HG03064 (cell line): ENCODE measurements around the gene PRDX5.

ENCODE experiments used
- ATAC-seq: cut with Tn5 transposase; IDR thresholded peaks from one replicate; pipeline ENCODE4 v1.9.1; 2021; ENCODE audit warnings: low read depth; ENCODE audit not compliant: unreplicated experiment

Gene PRDX5

DNA sequence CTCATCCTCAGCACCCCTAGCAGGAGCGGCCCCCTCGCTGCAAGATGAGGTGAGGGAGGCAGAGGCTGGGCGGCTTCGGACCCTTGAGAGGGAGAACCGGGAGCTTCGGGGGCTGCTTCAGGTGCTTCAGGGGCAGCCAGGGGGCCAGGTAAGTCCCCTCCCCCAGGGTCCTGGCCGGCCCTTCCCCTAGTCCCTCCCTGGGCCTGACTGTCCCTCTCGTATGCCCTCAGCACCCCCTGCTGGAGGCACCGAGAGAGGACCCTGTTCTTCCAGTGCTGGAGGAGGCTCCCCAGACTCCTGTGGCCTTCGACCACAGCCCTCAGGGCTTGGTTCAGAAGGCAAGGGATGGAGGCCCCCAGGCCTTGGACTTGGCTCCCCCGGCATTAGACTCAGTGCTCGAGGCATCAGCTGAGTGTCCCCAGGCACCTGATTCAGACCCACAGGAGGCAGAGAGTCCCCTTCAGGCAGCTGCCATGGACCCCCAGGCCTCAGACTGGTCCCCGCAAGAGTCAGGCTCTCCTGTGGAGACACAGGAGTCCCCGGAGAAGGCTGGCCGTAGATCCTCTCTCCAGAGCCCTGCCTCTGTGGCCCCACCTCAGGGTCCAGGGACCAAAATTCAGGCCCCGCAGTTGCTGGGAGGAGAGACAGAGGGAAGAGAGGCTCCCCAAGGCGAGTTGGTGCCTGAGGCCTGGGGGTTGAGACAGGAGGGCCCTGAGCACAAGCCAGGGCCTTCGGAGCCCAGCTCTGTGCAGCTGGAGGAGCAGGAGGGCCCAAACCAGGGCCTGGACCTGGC, 26.0 kb downstream of the PRDX5 start:
- no peak for ATAC-seq

DNA sequence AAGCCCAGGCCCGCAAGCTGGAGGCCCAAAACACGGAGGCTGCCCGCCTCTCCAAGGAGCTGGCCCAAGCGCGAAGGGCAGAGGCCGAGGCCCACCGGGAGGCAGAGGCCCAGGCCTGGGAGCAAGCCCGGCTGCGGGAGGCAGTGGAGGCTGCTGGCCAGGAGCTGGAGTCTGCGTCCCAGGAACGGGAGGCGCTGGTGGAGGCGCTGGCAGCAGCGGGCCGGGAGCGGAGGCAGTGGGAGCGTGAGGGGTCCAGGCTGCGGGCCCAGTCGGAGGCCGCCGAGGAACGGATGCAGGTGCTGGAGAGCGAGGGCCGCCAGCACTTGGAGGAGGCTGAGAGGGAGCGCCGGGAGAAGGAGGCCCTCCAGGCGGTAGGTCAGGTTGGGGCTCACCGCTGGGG, 26.9 kb downstream of the PRDX5 start:
- no peak for ATAC-seq

DNA sequence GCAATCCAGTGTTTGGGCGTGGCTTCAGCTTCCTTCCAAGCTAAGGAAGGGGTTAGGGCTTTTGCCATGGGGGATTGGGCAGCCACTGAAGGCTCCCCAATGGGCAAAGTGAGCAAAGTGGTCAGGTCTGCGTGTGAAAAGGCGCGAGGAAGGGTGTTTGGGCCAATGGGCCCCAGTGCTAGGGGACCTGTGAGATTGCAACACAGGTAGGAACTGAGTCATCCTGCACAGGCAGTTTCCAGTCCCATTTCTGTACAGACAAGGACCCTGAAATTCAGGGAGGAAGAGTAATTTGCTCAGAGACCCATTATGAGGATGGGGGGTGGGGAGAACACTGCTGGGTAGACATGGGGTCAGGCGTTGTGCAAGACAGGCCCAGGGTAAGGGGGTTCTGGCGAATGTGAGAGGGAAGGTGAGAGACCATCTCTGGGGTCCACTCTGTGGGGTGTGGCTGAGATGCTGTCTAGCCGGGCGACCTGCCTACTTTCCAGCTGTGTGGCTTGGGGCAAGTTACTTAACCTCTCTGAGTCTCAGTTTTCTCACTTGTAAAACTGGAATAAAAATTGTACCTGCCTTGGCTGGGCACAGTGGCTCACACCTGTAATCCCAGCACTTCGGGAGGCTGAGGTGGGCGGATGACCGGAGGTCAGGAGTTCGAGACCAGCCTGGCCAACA, 29.4 kb downstream of the PRDX5 start:
- no peak for ATAC-seq

DNA sequence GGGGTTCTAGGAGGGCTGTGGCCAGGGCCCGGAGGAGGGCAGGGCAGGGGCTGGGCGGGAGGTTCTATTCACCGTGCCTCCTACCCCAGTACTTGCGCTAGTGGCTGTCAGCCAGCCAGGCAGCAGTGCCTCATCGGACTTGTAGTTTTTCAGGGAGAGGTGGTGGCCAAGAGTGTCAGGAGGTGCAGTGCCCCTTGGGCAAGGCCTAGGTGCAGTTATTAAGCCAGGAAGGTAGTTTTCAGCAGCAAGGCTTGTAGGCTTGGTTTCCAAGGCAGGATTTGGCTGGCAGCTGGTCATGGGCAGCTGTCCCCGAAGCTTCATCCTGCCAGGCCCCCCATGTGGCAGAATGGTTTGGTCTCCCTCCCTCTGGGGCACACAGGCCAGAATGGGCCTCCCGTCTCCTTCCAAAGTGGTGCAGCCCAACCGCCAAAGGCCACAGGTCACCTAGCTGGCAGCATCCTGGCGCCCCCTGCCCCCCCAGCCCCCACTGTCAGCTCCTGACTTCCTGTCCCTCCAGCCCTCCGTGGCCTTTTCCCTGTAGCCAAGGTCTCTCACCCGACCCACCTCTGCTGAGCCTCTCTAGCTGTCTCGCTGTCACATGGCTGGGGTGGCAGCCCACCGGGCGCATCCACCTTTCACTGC, 30.6 kb downstream of the PRDX5 start:
- ATAC-seq: no peak

DNA sequence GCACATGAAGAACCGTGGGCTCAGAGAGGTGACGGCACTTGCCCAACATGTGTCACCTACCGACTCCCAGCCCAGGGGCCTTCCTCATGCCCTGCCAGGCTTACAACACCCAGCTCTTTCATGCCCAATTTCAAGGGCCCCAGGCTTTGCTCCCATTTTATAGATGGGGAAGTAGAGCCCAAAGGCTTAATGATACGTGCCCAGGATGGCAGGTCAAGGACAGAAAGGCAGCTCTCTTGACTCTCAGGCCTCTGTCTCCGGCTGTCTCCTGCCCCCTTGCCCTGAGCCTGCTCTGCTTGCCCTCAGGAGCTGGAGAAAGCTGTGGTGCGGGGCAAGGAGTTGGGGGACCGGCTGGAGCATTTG, 31.1 kb downstream of the PRDX5 start:
- ATAC-seq: no peak

DNA sequence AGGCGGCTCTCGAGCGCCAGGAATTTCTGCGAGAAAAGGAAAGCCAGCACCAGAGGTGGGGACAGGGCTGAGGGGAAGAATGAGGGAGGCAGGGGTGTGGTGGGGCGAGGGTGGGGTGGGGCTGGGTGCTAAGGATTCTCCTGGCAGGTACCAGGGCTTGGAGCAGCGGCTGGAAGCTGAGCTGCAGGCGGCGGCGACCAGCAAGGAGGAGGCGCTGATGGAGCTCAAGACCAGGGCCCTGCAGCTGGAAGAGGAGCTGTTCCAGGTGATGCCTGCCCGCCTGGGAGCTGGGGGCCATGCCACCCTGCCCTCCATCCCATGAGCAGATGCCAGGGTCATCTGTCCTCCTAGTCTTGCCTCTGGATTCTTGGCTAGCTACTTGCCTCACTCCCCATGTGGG, 31.5 kb downstream of the PRDX5 start:
- no peak for ATAC-seq

DNA sequence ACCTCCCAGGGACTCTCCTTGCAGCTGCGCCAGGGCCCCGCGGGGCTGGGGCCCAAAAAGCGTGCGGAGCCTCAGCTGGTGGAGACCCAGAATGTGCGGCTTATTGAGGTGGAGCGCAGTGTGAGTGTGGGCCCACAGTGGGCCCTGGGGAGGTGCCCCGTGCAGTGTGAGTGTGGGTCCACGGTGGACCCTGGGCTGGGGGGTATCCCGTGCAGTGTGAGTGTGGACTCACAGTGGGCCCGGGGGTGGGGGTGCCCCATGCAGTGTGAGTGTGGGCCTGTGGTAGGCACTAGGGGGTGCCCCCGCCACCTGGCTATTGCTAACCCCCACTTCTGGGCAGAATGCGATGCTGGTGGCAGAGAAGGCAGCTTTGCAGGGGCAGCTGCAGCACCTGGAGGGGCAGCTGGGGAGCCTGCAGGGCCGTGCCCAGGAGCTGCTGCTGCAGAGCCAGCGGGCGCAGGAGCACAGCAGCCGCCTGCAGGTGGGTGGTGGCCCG, 33.3 kb downstream of the PRDX5 start:
- no peak for ATAC-seq

DNA sequence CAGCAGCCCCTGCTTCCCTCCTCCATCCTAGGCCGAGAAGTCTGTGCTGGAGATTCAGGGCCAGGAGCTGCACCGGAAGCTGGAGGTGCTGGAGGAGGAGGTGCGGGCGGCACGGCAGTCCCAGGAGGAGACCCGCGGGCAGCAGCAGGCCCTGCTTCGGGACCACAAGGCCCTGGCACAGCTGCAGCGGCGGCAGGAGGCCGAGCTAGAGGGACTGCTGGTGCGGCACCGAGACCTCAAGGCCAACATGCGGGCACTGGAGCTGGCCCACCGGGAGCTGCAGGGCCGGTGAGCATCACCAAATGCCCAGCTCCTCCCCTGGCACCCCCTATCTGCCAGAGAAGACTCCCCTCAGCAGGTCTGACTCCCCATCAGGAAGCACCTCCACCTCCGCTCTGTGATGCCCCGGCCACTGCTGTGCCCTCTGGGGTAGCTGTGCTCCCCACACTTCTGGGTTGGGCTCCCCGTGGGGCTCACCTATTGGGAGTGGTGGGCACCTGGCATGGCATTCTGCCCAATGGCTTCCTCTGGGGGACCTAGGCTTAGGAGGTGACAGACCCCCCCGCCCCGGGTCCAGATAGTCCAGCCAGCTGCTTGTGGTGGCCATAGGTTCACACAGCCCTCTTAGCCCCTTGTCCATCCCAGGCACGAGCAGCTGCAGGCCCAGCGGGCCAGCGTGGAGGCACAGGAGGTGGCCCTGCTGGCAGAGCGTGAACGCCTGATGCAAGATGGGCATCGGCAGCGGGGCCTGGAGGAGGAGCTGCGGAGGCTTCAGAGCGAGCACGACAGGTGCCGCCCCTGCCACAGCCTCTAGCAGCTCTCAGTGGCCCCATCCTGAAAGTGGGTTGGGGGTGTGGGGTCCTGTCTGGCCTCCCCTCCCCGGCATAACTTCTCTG, 34.4 kb downstream of the PRDX5 start:
- no peak for ATAC-seq

DNA sequence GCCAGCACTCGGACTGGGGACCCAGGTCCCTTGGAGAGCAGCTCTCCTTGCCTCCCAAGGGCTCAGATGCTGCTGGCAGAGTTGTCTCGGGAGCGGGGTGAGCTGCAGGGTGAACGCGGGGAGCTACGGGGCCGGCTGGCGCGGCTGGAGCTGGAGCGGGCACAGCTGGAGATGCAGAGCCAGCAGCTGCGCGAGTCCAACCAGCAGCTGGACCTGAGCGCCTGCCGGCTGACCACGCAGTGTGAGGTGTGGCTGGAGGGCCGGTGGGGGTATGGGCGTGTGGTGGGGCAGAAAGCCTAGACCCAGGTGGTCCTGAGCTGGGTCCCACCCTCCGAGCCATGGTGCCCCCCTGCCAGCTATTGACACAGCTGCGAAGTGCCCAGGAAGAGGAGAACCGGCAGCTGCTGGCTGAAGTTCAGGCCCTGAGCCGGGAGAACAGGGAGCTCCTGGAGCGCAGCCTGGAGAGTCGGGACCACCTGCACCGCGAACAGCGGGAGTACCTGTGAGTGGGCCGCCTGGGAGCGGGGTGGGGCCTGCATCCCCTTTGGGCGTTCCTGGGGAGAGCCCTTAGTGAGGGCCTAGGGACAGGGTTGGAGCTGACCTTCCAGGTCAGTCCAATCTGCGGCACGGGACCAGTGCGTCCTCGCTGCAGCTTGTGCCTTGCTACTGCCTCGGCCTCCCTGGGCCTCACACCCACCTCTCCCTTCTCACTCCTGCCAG, 35.2 kb downstream of the PRDX5 start:
- no peak for ATAC-seq

DNA sequence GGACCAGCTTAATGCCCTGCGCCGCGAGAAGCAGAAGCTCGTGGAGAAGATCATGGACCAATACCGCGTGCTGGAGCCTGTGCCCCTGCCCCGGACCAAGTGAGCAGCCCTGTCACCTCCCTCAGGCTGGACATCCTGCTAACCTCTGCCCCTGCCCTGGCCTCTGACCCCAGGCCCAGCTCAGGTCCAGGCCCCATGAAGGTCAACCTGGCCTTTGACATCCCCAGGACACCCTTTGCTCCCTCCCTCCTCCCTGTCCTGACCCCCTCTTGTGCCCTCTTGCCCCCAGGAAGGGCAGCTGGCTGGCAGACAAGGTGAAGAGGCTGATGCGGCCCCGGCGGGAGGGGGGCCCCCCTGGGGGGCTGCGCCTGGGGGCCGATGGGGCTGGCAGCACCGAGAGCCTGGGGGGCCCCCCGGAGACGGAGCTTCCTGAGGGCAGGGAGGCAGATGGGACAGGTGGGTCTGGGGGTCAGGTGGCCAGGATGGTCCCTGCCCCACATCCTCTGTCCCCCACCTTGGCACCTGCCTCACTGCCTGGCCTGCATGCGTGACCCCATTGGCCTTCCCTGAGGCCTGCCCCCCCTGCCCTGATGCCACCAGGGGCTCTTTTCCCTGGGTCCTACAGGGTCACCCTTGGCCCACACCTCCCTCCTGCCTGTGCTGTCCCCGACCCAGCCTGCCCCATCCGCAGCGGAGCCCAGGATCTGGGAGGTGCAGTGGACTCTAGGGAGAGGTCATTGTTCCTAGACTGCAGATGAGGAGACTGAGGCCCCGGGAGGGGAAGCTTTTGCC, 36.0 kb downstream of the PRDX5 start:
- ATAC-seq: no peak

DNA sequence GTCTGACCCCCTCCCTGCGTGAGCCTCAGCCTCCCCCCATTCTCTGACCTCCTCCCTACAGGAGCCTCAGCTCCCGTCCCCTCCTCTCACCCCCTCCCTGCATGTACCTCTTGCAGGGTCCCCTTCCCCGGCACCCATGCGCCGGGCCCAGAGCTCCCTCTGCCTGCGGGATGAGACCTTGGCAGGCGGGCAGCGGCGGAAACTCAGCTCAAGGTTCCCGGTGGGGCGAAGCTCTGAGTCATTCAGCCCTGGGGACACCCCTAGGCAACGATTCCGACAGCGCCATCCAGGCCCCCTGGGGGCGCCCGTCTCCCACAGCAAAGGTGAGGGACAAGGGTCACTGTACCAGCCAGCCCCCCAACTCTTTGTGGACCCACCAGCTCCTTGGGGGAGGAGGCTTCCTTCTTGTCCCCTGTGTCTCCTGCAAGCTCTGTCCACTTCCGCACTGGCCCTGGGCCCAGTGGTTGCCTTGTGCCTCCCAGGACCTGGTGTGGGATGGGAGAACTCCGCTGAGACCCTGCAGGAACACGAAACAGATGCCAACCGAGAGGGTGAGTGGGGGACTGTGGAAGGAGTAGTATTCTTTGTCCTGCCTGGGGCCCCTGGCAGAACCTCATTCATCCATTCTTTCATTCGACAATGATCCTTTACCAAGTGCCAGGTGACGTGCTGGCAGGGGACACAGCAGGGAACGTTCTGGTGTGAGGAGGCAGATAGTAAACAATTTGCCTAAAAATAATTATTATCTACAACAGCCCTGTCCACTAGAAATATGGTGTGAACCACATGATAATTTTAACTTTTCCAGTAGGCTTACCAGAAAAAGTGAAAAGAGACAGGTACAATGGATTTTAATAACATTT, 37.4 kb downstream of the PRDX5 start:
- ATAC-seq: no peak

DNA sequence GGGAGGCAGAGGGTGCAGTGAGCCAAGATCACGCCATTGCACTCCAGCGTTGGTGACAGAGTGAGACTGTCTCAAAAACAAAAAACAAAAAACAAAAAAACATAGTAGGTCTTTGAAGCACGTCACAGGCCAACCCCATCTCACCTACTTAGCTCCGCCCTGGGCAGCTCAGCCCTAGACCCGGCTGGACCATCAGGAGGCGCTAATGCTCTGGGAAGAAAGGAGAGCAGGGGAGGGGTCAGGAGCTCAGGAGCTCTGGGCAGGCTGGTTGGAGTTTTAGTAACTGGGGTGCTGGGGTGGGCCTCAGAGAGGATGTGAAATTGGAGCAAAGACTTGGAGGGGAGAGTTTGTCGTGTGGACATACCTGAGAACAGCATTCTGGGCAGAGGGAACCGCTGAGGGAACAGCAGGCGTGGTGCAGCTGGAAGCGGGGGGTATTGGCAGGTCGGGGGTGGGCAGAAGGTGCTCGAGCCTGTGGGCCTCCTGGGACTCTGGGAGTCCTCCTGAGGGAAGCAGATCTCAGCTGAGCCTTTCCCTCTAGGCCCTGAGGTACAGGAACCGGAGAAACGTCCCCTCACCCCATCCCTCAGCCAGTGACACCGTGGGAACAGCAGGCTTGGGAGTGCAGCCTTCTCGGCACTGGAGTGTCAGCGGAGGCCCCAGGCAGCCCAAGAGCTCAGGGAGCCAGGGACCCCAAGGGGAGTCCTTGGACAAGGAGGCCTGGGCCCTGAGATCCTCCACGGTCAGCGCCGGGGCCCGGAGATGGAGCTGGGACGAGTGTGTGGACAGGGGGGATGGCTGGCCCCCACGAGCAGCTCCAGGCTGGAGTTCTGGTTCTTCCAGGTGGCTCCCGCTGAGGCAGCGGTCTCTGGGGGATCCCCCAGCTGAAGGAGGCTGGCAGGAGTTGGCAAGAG, 38.8 kb downstream of the PRDX5 start:
- no peak for ATAC-seq

DNA sequence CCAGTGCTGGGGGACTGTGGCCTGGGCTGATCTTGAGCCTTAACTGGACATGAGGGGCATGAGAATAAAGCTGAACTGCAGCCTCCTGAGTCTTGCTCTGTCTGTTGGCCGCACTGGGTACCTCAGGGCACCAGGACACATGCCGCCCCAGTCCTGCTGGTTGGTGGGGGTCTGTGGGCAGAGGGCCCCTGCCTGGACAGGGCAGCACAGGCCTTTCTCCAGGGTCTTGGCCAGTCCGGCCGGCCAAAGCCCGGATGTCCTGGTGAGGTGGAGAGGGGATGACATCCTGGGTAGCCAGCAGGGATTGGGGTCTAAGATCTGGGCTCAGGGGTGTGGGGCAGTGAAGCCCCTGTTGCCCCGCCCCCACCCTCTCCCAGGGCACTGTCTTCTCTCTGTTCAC, 39.5 kb downstream of the PRDX5 start:
- ATAC-seq: no peak

DNA sequence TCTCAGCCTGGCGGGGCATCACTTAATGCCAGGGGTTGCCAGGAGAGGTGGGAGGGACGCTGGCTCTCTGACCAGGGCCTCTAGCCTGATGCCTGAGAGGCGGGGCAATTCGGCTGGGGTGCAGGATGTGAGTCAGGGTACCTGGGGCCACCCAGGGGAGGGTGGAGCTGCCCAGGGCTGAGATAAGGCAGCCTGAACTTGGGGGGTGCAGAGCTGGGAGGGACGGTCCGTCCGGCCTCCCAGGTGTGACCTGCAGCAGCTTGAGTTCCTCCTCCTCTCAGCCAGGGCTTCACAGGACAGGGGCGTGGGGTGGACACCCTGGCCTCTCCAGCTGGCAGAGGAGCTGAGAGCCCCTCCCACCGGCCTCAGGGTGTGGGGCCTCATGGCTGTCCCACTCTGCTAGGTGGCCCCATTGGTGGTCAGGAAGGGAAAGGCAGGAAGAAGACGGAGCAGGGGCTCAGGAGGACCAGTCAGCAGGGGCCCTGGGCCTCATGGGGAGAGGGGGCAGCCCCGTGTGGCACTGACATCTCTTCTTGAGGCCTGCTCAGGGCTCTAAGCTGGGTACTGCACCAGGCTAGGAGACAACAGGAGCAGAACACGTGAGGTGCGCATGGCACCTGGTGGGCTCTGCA, 40.1 kb downstream of the PRDX5 start:
- no peak for ATAC-seq

DNA sequence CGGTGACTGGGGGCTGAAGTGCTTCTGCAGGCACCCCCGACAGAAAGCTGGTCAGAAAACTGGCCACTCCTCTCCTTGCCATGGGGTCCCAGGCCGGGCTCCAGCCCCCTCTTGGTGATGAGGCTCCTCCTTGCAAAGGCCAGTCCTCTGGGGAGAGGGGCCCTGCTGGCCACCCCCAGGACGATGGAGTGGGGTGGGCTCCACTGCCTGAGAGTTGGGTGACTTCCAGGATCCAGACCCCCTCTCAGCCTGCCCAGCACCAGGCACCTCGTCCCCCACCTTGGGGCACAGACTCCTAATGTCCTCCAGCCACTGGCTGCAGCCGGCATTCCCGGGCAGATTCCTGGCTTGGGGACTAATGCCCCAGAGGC, 40.6 kb downstream of the PRDX5 start:
- no peak for ATAC-seq

DNA sequence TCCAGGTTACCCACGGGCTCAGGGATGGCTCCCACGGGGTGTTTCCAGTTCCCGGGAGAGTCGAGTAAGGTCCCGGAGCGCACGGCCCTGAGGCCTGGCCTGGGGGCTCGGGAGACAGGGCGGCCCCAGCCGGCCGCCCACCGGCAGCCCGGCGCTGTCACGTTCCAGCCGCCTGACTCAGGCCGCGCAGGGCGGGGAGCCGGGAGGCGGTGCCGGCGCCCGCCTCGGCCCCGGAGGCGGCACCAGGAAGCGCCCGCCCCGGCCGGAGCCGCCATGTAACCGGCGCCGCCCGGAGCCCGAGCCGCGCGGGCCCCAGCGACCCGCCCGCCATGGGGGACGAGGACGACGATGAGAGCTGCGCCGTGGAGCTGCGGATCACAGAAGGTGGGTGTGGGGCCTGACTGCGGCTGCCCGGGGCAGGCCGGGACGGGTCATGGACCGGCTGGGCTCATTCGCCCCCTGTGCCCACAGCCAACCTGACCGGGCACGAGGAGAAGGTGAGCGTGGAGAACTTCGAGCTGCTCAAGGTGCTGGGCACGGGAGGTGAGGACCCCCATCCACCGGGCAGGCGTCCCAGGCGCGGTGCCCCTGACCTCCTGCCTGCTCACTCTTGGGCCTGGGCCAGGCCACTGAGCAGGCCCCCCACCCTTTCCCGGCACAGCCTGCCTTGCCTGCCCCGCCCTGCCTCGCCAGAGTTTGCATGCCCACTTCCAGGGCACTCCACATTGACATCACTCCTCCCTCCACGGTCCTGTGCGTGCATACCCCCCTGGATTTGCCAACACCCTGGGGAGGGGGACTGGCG, 41.2 kb downstream of the PRDX5 start, which contains the start of gene RPS6KA4:
Gene RPS6KA4 (plus strand): TSS at position 256 of the 805 bp plus-strand sequence. CDS start 74 bp downstream, at position 330.
- ATAC-seq: no peak
